Esophagus squamous epithelium (tissue), 4 donors: ENCODE results near the gene ANKAR.

Source experiments
- CTCF ChIP-seq, 6 experiments: fragments of 450-650 bp in 4 of 6; fragments of 200-600 bp in 2 of 6; sonication (generic) in 2 of 6; IDR thresholded peaks; one replicate each; pipeline ENCODE4 v1.5.1; 2016 to 2019; ENCODE audit warnings: antibody characterized with exemption in 6 of 6, mild to moderate bottlenecking in 4 of 6, moderate library complexity in 4 of 6
- POLR2A ChIP-seq, 4 donors: fragments of 450-650 bp; IDR thresholded peaks; one replicate each; pipeline ENCODE4 v1.6.1; 2017; ENCODE audit warnings: antibody characterized with exemption in 4 of 4, mild to moderate bottlenecking in 4 of 4, moderate library complexity in 3 of 4

GRCh38 chr2:189685540-189686229 is 11.2 kb downstream of the ANKAR start:
- TF ChIP-seq CTCF (IDR thresholded peaks at IDR 0.05), result no peak
- no peak for TF ChIP-seq POLR2A (IDR thresholded peaks at IDR 0.05)
